ENCODE results near the gene NAA80.

- no peak for TF ChIP-seq ZNF384 (IDR thresholded peaks at IDR 0.05)
- no peak for TF ChIP-seq SP1 (IDR thresholded peaks at IDR 0.05)
These were observed 48.7 kb downstream of the NAA80 start for GRCh38 chr3:50250514-50250913.
